ENCODE measurements around the gene RAD51B.

The RAD51B gene

DNA sequence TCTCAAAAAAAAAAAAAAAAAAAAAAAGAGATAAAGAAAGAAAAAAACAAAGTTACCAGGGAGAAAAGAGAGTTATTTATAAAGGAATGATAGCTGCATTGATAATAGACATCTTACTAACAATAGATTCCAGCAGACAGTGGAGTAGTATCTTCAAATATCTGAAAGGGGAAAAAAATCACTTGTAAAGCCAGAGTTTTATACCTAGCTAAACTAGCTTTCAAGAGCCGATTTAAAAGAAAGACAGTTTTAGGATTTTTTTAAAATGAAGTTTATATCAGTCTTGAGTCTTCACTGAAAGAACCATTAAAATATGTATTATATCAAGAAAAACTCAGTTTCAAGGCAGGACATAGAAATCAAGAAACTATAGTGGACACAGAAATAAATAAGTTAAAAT is 710.9 kb downstream of the RAD51B start:
- H3K27ac Mint-ChIP-seq: no peak overlapping the region
- no peak overlapping the region for H3K4me3 Mint-ChIP-seq
- DNase-seq (ENCODE audit: low spot score in 2 of 2): no peak
- peaks cover 8% of the 10 kb centered on the region for H3K9me3 Mint-ChIP-seq
- H3K36me3 Mint-ChIP-seq: peaks cover 4% of the 10 kb centered on the region
- no peak for ATAC-seq (ENCODE audit: low read depth)
- H3K4me1 Mint-ChIP-seq: peaks cover 5% of the 10 kb centered on the region
- H3K27me3 Mint-ChIP-seq: no peaks in the 10 kb centered on the region

DNA sequence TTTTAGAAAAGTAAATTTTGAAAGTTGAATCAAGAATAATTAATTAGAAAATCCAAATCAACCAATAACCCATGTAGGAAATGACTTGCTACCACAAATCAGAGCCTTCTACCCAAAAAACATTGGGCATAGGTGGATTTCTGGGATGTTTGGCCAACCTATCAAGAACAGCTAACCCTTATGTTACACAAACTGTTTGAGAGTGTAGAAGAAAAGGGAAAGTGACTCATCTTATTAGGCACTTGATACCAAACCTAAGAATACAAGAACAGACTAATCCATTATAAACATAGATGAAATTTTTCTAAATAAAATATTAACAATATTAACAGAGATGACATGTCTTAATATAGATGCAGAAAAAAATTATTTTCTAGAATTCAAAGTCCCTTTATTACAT is 712.9 kb downstream of the RAD51B start:
- peaks cover 8% of the 10 kb centered on the region for H3K9me3 Mint-ChIP-seq
- H3K36me3 Mint-ChIP-seq: peaks cover 4% of the 10 kb centered on the region
- DNase-seq (ENCODE audit: low spot score in 2 of 2): no peak
- no peaks in the 10 kb centered on the region for H3K27me3 Mint-ChIP-seq
- no peak overlapping the region for H3K4me3 Mint-ChIP-seq
- H3K27ac Mint-ChIP-seq: no peak overlapping the region
- H3K4me1 Mint-ChIP-seq: peaks cover 5% of the 10 kb centered on the region
- no peak for ATAC-seq (ENCODE audit: low read depth)

DNA sequence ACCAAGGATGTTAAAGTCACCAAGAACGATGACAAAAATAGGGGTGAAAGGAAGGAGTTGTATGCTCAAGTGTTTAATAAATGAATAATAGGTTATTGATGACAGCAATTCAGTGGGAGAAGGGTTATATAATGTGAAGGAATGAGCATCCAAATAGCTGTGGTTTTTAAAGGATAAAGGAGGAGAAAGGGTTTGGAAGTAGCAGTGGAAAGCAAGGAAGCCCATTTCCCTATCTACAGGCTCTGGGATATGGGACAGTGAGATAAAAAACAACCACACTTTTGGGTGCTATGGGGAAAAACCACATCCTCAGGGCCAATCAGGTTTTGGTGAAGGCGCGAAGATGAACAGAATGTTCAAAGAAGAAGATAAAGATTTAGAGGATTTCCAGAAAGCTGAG is 714.7 kb downstream of the RAD51B start:
- Mint-ChIP-seq H3K4me3 (no peak overlapping the region), H3K9me3 (peaks cover 8% of the 10 kb centered on the region), H3K27ac (no peak overlapping the region), H3K27me3 (no peaks in the 10 kb centered on the region), H3K36me3 (peaks cover 4% of the 10 kb centered on the region), H3K4me1 (no peaks in the 10 kb centered on the region)
- ATAC-seq (ENCODE audit: low read depth) (no peak), DNase-seq (ENCODE audit: low spot score in 2 of 2) (no peak)

DNA sequence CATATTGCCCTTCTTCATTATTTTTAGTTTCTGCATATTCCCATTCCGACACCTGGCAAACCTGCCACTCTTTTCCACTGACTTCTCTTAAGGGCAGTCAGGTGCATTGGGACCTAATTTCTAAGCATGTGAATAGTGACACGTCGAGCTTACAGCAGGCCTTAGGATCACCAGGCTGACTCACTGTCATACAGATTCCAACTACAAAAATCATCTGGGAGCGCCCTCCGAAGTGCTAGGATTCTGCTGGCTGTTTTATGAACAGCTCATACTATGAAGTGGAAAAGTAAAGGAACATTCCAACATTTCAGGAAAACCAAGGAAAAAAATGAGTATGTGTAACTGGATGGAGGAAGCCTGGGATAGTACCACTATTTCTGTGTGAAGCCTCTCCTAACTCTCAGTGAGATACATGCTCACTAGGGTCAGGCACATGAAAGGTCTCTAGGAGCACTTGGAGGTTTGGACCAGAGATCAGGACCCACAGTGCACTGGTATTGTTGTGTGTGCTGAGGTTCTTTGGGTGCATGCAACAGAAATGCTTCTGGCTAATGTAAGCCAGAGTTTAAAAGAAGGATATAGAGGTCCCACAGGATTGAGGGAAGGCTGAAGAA is 715.9 kb downstream of the RAD51B start:
- no peak overlapping the region for H3K4me3 Mint-ChIP-seq
- peaks cover 6% of the 10 kb centered on the region for H3K9me3 Mint-ChIP-seq
- no peak for ATAC-seq (ENCODE audit: low read depth)
- H3K27me3 Mint-ChIP-seq: no peaks in the 10 kb centered on the region
- no peak for DNase-seq (ENCODE audit: low spot score in 2 of 2)
- H3K36me3 Mint-ChIP-seq: peaks cover 2% of the 10 kb centered on the region
- no peak overlapping the region for H3K27ac Mint-ChIP-seq
- H3K4me1 Mint-ChIP-seq: no peaks in the 10 kb centered on the region

DNA sequence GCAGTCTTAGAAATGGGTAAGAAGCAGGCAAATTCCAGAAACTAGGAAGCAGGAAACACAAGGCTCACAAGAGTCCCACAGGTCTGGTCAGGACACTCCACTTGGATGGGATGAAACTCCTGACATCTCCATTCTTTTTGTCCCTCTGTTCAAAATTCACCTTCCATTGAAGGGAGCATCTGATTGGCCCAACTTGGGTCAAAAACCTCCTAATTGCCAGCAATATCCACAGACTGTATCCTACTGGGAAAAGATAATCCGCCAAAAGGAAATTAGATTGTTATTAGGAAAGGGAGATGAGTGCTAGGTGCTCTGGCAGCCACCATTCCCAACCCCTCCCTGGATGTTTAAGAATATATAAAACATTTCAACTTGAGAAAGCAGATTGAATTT is 716.4 kb downstream of the RAD51B start:
- H3K4me1 Mint-ChIP-seq: no peaks in the 10 kb centered on the region
- no peaks in the 10 kb centered on the region for H3K27me3 Mint-ChIP-seq
- DNase-seq (ENCODE audit: low spot score in 2 of 2): no peak
- H3K27ac Mint-ChIP-seq: no peak overlapping the region
- H3K9me3 Mint-ChIP-seq: peaks cover 4% of the 10 kb centered on the region
- ATAC-seq (ENCODE audit: low read depth): no peak
- H3K4me3 Mint-ChIP-seq: no peak overlapping the region
- H3K36me3 Mint-ChIP-seq: peaks cover 3% of the 10 kb centered on the region

DNA sequence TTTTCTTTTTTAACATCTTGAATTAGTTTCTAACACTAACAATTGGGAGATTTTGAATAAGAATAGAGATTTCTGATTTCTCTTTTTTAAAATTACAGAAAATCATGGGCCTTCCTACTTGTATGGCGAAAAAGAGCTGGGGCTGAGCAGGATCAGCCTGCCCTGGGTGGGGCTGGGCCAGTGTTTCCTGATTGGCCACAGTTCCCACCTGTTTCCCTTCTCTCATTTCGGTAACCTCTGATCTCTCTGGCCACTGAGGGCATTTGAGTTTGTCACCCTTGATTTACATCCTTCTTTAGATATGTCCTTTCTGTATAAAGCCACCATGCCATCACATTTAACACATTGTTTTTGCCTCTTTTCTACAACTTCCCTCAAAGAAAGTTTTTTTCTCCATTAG is 719.1 kb downstream of the RAD51B start:
- H3K27me3 Mint-ChIP-seq: no peaks in the 10 kb centered on the region
- no peak for DNase-seq (ENCODE audit: low spot score in 2 of 2)
- H3K4me1 Mint-ChIP-seq: no peaks in the 10 kb centered on the region
- H3K27ac Mint-ChIP-seq: no peak overlapping the region
- peaks cover 3% of the 10 kb centered on the region for H3K9me3 Mint-ChIP-seq
- H3K36me3 Mint-ChIP-seq: peaks cover 2% of the 10 kb centered on the region
- ATAC-seq (ENCODE audit: low read depth): no peak
- H3K4me3 Mint-ChIP-seq: no peak overlapping the region

DNA sequence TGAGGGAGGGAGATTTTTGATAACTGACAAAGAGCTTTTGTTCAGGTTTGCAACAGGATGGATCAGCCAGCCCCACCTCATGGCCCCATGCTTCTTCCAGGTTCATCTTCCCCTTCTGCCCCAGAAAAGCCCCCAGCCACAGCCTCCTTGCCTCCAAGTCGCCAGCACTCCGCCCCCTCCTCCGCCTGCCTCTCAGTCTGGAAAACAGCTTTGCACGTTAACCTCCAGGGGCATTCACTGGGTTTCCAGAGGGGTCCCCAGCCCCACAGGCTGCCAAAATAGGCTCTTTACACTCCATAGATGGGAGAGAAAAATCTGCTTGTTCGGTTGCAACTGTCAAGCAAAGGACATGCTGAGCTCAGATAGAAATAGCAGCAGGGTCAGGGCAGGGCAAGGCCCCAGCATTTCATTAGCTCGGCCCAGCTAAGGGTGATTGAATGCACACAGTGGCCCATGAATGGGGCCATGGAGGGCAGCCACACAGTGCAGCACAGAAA is 719.7 kb downstream of the RAD51B start:
- Mint-ChIP-seq H3K4me1 (no peaks in the 10 kb centered on the region), H3K36me3 (peaks cover 3% of the 10 kb centered on the region), H3K27ac (no peak overlapping the region), H3K9me3 (peaks cover 1% of the 10 kb centered on the region), H3K4me3 (no peak overlapping the region), H3K27me3 (no peaks in the 10 kb centered on the region)
- DNase-seq (ENCODE audit: low spot score in 2 of 2): no peak
- no peak for ATAC-seq (ENCODE audit: low read depth)

DNA sequence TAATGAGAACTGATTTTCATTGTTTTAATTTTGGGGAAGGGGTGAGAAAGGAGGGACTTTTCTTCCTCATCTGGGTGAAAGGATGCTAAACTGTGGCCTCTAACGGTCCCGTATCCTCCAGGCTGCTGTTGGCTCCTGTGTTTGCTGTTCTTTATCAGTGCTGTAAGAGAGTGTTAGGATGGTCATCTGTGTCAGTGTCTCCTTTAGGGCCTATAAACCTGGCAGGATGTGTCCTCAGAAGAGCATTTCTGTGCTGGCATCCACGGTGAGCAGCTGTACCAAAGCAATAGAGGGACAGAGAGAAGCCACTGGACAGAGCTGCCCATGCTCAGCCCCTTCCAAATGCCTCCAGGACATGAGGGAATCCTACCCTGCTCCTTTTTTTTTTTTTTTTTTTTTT is 720.2 kb downstream of the RAD51B start:
- no peak for DNase-seq (ENCODE audit: low spot score in 2 of 2)
- no peak overlapping the region for H3K27ac Mint-ChIP-seq
- H3K9me3 Mint-ChIP-seq: peaks cover 1% of the 10 kb centered on the region
- no peak overlapping the region for H3K4me3 Mint-ChIP-seq
- peaks cover 3% of the 10 kb centered on the region for H3K36me3 Mint-ChIP-seq
- H3K4me1 Mint-ChIP-seq: peaks cover under 1% of the 10 kb centered on the region
- H3K27me3 Mint-ChIP-seq: no peaks in the 10 kb centered on the region
- no peak for ATAC-seq (ENCODE audit: low read depth)

DNA sequence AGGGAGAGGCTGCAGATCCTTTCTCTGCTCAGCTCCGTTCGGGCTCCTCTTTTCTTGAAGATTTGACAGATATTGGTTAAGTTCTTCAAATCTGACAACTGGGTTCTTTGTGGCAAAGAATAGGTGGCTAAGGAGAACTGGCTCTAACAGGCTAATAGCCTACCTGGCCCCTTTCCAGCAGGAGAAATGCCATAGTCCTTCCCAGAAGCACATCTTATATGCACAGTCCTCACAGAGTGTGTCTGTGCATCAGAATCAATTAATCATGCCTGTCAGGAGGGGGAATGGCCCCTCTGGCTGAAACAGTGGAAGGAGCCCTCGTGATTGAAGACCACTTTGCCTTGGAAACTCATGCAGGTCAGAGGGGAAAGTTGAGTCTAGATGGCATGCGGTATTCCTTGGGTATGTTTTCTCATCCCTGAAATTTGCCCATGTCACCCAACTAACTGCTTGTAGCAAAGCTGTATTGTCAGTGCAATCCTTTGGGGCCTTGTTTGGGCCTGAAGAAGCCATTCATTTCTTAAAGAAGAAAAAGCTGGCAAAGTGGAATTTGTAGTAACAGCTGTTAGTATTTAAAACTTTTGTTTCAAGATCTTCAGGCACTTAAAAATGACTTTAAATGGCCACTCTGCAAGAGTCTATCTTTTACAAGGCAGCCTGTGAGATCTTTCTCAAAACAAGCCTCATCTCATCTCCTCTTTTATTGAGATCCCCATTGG is 721.8 kb downstream of the RAD51B start:
- Mint-ChIP-seq H3K9me3 (peaks cover 1% of the 10 kb centered on the region), H3K36me3 (peaks cover 3% of the 10 kb centered on the region), H3K4me1 (peaks cover 9% of the 10 kb centered on the region), H3K27ac (no peak overlapping the region), H3K27me3 (no peaks in the 10 kb centered on the region), H3K4me3 (no peak overlapping the region)
- no peak for ATAC-seq (ENCODE audit: low read depth)
- DNase-seq (ENCODE audit: low spot score in 2 of 2): no peak

DNA sequence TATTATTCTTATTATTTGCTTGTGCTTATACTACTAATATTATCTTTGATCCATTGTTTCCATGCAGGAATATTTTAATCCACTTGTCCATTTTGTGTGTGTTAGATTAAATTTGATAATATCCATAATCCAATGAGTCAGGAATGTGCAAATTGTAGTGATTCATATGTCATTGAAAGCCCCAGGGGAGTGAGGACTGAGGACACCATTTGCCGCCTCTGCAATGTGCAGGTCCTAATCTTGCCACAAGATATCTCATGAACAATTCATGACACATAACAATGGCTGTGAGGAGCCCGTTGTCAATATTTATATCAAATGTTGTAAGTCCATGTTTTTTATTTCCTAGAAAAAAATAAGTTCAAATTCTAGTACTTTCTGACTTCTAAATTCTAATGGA is 722.8 kb downstream of the RAD51B start:
- DNase-seq (ENCODE audit: low spot score in 2 of 2) (no peak), ATAC-seq (ENCODE audit: low read depth) (no peak)
- peaks cover 1% of the 10 kb centered on the region for H3K9me3 Mint-ChIP-seq
- H3K27ac Mint-ChIP-seq: no peak overlapping the region
- peaks cover 3% of the 10 kb centered on the region for H3K36me3 Mint-ChIP-seq
- no peak overlapping the region for H3K4me3 Mint-ChIP-seq
- peaks cover 14% of the 10 kb centered on the region for H3K4me1 Mint-ChIP-seq
- no peaks in the 10 kb centered on the region for H3K27me3 Mint-ChIP-seq

DNA sequence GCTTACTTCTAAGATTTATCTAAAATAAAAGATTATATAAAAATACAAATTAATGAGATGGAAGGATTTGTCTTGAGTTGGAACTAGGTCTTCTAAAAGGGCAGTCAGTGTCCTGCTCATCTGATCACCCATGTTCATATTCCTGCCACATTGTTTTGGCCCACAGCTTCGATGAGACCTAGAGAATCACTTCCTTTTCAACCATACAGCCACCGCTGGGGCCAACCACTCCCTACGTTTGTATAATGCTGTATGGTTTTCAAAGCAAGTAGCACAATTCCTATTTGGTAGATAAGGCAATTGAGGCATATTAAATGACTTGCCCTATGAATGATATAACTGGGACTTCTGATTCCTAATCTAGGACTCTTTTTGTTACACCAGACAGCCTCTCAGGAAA is 723.9 kb downstream of the RAD51B start:
- no peaks in the 10 kb centered on the region for H3K27me3 Mint-ChIP-seq
- peaks cover 14% of the 10 kb centered on the region for H3K4me1 Mint-ChIP-seq
- H3K27ac Mint-ChIP-seq: no peak overlapping the region
- no peak for DNase-seq (ENCODE audit: low spot score in 2 of 2)
- H3K9me3 Mint-ChIP-seq: peaks cover 1% of the 10 kb centered on the region
- H3K36me3 Mint-ChIP-seq: peaks cover 3% of the 10 kb centered on the region
- no peak overlapping the region for H3K4me3 Mint-ChIP-seq
- ATAC-seq (ENCODE audit: low read depth): no peak

DNA sequence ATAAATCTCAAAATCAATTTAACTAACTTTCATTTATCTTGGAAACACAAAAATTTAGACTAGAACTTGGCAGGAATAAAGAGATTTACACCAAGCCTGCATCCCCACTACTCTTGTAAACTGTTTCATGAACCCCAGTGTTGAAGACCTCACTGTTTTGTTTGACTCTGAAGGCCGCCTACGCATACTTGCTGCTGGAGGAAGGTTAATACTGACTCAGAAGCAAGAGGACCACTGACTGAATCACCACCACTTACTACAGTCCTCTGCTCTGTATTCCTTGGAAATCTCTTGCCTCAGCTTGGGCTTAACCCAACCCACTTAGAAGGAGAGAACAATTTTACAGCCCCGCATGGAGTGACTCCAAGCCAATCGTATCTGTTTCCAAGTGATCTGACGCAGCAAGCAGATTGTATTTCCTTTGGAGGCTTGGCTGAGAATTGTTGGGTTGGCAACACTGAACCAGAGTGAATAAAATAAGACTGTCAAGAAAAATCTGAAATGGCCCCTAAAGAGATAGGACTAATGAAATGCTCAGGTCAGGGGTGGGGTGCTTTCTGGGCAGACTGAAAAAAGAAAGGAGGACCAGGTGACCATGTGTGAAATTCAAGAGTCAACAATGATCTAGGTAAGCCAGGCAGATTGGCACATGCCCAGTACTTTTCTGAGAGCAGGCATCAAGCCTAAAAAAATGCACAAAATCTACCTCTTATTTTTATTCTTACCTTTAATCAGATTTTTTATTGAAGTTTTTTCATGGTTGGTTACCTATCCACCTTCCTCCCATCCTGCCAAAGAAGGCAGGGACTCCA is 724.7 kb downstream of the RAD51B start:
- no peak for ATAC-seq (ENCODE audit: low read depth)
- no peaks in the 10 kb centered on the region for H3K27me3 Mint-ChIP-seq
- H3K4me3 Mint-ChIP-seq: no peak overlapping the region
- peak overlapping the region; percentile 12 for H3K27ac Mint-ChIP-seq
- H3K36me3 Mint-ChIP-seq: peaks cover 3% of the 10 kb centered on the region
- H3K9me3 Mint-ChIP-seq: peaks cover 1% of the 10 kb centered on the region
- H3K4me1 Mint-ChIP-seq: peaks cover 14% of the 10 kb centered on the region
- no peak for DNase-seq (ENCODE audit: low spot score in 2 of 2)

DNA sequence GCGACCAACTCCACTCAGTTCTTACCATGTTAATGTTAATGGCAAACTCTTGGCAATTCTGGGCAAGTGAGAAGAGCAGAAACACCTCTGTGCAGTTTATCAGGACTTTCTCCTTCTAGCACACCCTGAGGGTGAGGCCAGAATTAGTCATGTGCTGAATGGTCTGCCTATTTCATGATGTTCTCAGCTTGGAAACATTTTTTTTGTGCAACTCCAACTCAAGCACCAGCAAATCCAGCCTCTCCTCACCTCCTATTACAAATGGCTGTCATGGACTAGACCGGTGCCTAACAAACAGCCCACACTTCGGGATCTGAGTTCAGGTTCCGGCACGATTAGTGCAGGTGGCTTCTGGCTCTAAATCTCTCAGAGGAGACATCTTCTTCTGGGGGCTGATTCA is 727.3 kb downstream of the RAD51B start:
- ATAC-seq (ENCODE audit: low read depth): no peak
- H3K27ac Mint-ChIP-seq: no peak overlapping the region
- no peak for DNase-seq (ENCODE audit: low spot score in 2 of 2)

More for the DNA sequence above, 727.3 kb downstream of the RAD51B start:
- Mint-ChIP-seq H3K9me3 (peaks cover 1% of the 10 kb centered on the region), H3K27me3 (no peaks in the 10 kb centered on the region), H3K36me3 (peaks cover 1% of the 10 kb centered on the region), H3K4me3 (no peak overlapping the region), H3K4me1 (peaks cover 14% of the 10 kb centered on the region)

Data from memory B cell (primary cell).